Dermis blood vessel endothelial cell (primary cell): Measurements from ENCODE around the gene DNM1L. TPM values are rescaled to one million over a fixed set of nuclear protein-coding genes. Genes with fewer than 3 reads are reported as not detected.

Experiments
- DNase-seq: peaks from one replicate; pipeline ENCODE4 v3.0.0; 2010
- total RNA-seq: library from RNA; depleted of rRNA; stranded (reverse); fragments of >200 nt; gene quantifications from 2 replicates; pipeline ENCODE4 v1.2.3, GENCODE V29; 2014

The DNM1L gene
- total RNA-seq, 1 donor from 2014 or later = 88.0 TPM

GRCh38 chr12:32757157-32757556, 78.1 kb downstream of the DNM1L start:
- no peak for DNase-seq

GRCh38 chr12:32761716-32762115, 82.6 kb downstream of the DNM1L start:
- DNase-seq = no peak

DNA sequence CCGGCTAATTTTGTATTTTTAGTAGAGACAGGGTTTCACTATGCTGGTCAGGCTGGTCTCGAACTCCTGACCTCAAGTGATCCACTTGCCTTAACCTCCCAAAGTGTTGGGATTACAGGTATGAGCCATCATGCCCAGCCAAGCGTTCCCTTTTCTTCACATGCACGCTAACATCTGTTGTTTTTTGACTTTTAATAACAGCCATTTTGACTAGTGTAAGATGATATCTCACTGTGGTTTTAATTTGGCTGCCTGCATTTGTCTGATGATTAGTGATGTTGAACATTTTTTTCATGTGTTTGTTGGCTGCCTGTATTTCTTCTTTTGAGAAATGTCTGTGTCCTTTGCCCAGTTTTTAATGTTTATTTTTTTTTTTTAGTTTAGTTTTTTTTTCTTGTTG, 86.8 kb downstream of the DNM1L start:
- DNase-seq = no peak

DNA sequence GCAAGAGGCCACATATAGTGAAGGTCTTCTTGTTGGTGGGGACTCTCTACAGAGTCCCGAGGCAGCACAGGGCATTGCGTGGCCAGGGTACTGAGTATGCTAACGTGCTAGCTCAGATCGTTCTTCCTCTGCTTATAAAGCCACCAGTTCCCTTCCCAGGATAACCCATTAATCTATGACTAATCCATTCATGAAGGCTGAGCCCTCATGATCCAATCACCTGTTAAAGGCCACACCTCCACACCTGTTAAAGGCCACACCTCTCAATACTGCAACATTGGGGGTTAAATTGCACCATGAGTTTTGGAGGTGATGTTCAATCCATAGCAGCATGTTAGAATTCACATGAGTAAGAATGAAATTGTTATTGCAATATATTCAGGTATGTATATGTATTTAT, 89.4 kb downstream of the DNM1L start:
- no peak for DNase-seq

- no peak for DNase-seq
These were observed 91.0 kb downstream of the DNM1L start for GRCh38 chr12:32770141-32770540.

- no peak for DNase-seq
These were observed 94.6 kb downstream of the DNM1L start for GRCh38 chr12:32773691-32774090.

DNA sequence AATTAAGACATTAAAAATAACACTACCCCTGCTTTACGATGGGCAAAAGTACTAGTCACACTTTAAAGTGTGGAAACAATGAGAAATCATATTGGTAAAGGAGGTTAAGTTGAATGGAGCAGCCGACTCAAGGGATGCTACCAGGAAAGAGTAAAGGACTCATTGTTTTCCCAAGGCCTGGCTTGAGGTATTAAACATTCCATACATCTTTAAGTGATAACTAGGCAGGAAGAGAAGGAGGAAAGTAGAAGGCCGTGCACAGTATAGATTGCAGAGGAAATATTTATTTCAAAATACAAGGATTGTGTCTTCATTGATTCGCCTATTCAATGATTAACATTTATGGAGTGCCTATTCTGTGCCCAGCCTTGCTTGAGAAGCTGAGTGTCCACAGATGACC, 97.2 kb downstream of the DNM1L start:
- DNase-seq = no peak

DNA sequence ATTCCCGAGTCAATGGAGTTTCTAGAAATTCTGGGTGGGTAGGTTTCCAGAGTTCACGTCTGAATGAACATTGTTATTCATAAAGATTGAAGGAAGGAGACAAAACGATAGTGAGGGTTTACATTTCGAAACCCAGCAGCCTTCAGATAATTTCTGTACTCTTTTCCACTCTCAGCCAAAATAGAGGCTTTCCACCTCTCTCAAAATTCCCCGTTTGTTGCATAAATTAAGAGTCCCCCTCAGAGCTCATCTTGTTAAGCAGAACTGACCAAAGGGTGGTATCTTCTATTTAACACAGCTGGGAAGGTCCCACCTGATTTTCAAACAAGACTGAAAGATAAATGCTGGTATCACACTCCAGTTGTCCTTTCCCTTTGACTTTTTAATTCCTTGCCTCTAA, 98.1 kb downstream of the DNM1L start:
- DNase-seq = no peak

DNA sequence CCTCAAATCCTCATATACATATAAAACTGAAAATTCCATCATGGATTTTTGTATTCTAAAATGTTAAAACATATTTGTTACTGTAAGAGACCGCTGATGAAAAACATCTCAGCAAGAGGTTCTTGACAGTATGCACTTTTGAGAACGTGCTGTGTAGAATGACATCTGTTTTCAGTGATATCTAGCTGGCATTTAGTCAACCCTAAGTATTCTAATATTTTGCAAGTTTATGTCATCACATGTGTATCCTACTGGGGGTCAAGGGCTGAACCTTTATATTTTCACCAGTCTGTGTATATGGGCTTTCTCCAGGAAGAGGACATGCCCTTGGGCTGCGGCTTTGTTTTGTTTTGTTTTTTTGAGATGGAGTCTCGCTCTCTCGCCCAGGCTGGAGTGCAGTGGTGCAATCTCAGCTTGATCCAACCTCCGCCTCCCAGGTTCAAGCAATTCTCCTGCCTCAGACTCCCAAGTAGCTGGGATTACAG, 98.6 kb downstream of the DNM1L start:
- DNase-seq = no peak

GRCh38 chr12:32780071-32780470, 101.0 kb downstream of the DNM1L start:
- DNase-seq = no peak

GRCh38 chr12:32783029-32783428, 103.9 kb downstream of the DNM1L start:
- no peak for DNase-seq

GRCh38 chr12:32785557-32785956, 106.5 kb downstream of the DNM1L start:
- DNase-seq = no peak

GRCh38 chr12:32788405-32788804, 109.3 kb downstream of the DNM1L start:
- DNase-seq = no peak

DNA sequence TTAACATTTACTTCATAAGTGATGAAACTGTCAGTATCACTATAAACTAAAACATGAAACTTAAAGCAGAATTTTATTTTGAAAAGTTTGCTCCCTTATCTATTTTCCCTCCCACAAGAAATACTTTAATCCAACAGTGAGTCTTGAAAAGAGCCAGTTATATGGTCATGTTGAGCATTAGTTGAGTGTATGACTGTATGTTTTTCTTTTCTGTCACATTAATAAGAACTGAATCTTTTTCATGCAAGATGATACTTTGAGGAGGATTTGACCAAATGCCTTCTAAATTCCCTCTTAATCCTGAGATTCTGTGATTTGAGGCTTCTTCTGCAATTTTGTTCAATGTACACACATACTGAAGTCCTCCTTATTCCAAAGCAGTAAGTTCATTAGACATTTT, 110.3 kb downstream of the DNM1L start:
- no peak for DNase-seq

- DNase-seq = no peak
These were observed 110.8 kb downstream of the DNM1L start for GRCh38 chr12:32789916-32790315.

DNA sequence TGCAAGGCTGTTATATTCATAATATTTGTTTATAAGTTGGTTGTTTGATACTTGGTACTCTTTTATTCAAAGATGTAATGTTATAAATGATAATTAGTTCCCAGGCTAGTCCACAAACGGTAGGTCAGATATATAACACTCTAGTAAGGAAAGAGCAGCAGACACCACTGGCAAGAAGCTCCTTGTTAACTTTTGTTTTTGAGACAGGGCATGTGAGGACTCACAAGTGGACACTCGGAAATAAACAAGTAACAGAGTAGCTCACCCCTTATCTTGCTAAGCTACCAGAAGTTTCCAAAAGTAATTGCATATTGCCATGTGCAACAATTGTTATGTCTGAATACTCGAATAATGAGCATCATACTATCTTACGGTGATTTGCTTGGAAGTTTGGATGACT, 115.2 kb downstream of the DNM1L start:
- no peak for DNase-seq

Other genes with a start within 250 kb of the DNM1L start
- 43.2 and 48.8 TPM in 2 replicates for gene YARS2, start 76.6 kb downstream of the DNM1L start, total RNA-seq
- 1.2 and 4.9 TPM in 2 replicates for gene PKP2, start 217.5 kb downstream of the DNM1L start, total RNA-seq